IMR-90 (cell line): Measurements from ENCODE around the gene BRCA1. TPM values are rescaled to one million over a fixed set of nuclear protein-coding genes. Genes with fewer than 3 reads are reported as not detected.
A peak's percentile ranks its signal among the peaks of the same experiment; 100 is the strongest.

Experiments
- ATAC-seq: fragments of 200-7000 bp; cut with Tn5 transposase; 2 replicates; pipeline ENCODE4 v1.9.1; 2020; ENCODE audit warnings: low read depth, mild to moderate bottlenecking, moderate library complexity
- BruUV-seq: library from RNA; stranded (reverse); fragments of 400-500 nt; replicated peaks from 2 replicates; lab custom pipeline; 2021; lab: Mats Ljungman, UMichigan
- CTCF ChIA-PET: fragments of 300-600 bp; formaldehyde crosslinking; extraction: SDS; loops from one replicate; lab custom pipeline; 2021; ENCODE audit warnings: antibody characterized with exemption; lab: Yijun Ruan, JAX
- POLR2A ChIA-PET: fragments of 300-600 bp; sonication (Branson Sonifier 250); formaldehyde crosslinking; loops from one replicate; lab custom pipeline; 2022; ENCODE audit warnings: antibody characterized with exemption; ENCODE audit not compliant: unreplicated experiment; lab: Charles Lee
- DNase-seq: peaks from one replicate; pipeline ENCODE4 v3.0.0; 2013
- H2AFZ ChIP-seq: replicated peaks from 2 replicates; pipeline ENCODE3; 2013; ENCODE audit warnings: low read length, mild to moderate bottlenecking; ENCODE audit not compliant: poor library complexity
- H2AK5ac ChIP-seq: 2 replicates; pipeline ENCODE4 v1.6.1; 2013; ENCODE audit warnings: low read depth, low read length, inconsistent platforms
- H2AK9ac ChIP-seq: replicated peaks from 2 replicates; pipeline ENCODE3; 2013; ENCODE audit warnings: mild to moderate bottlenecking, low read depth, low read length, moderate library complexity; ENCODE audit not compliant: poor library complexity
- H2BK120ac ChIP-seq: 2 replicates; pipeline ENCODE4 v1.6.1; 2013; ENCODE audit warnings: low read depth, low read length, inconsistent platforms
- H2BK15ac ChIP-seq: 3 replicates; pipeline ENCODE4 v1.6.1; 2013; ENCODE audit warnings: low read depth, low read length, inconsistent platforms
- H2BK20ac ChIP-seq: 2 replicates; pipeline ENCODE4 v1.6.1; 2013; ENCODE audit warnings: low read depth, mild to moderate bottlenecking, inconsistent platforms, low read length, moderate library complexity
- H2BK5ac ChIP-seq: 2 replicates; pipeline ENCODE4 v1.6.1; 2013; ENCODE audit warnings: mild to moderate bottlenecking, low read depth, low read length, inconsistent platforms; ENCODE audit not compliant: poor library complexity, severe bottlenecking
- H3K14ac ChIP-seq: replicated peaks from 2 replicates; pipeline ENCODE4 v1.6.1; 2013; ENCODE audit warnings: low read depth, low read length, inconsistent platforms
- H3K18ac ChIP-seq: 2 replicates; pipeline ENCODE4 v1.6.1; 2013; ENCODE audit warnings: low read depth, low read length, control low read depth
- H3K23ac ChIP-seq: 2 replicates; pipeline ENCODE4 v1.6.1; 2013; ENCODE audit warnings: low read depth, low read length, inconsistent platforms
- H3K27ac ChIP-seq: 2 replicates; pipeline ENCODE4 v1.5.1; 2013; ENCODE audit warnings: mild to moderate bottlenecking, control low read depth, low read length; ENCODE audit not compliant: insufficient read depth
- H3K27me3 ChIP-seq: 2 replicates; pipeline ENCODE4 v1.6.1; 2013; ENCODE audit warnings: low read length; ENCODE audit not compliant: control insufficient read depth, insufficient read depth
- H3K36me3 ChIP-seq: 2 replicates; pipeline ENCODE4 v1.6.1; 2013; ENCODE audit warnings: low read length, mixed read lengths; ENCODE audit not compliant: control insufficient read depth, insufficient read depth
- H3K4ac ChIP-seq: 2 replicates; pipeline ENCODE4 v1.6.1; 2013; ENCODE audit warnings: low read depth, low read length, inconsistent platforms
- H3K4me1 ChIP-seq: 2 replicates; pipeline ENCODE4 v1.6.1; 2013; ENCODE audit warnings: low read length, mixed read lengths; ENCODE audit not compliant: control insufficient read depth, insufficient read depth
- H3K4me2 ChIP-seq: 2 replicates; pipeline ENCODE4 v1.6.1; 2013; ENCODE audit warnings: low read depth, mild to moderate bottlenecking, control low read depth, low read length, moderate library complexity
- H3K4me3 ChIP-seq: 2 replicates; pipeline ENCODE4 v1.5.1; 2013; ENCODE audit warnings: low read depth, mild to moderate bottlenecking, control low read depth, low read length, moderate library complexity; ENCODE audit not compliant: insufficient read depth
- H3K56ac ChIP-seq: 2 replicates; pipeline ENCODE4 v1.6.1; 2013; ENCODE audit warnings: low read length, inconsistent platforms; ENCODE audit not compliant: insufficient read depth; ENCODE audit errors: extremely low read depth
- H3K79me1 ChIP-seq, 2 experiments: 2 replicates each; pipeline ENCODE4 v1.6.1; 2013; ENCODE audit warnings: low read length in 2 of 2, inconsistent platforms in 1 of 2, low read depth in 1 of 2
- H3K9ac ChIP-seq: 2 replicates; pipeline ENCODE4 v1.6.1; 2013; ENCODE audit warnings: low read depth, low read length, control low read depth
- H3K9me1 ChIP-seq: 2 replicates; pipeline ENCODE4 v1.6.1; 2013; ENCODE audit warnings: low read length, inconsistent platforms; ENCODE audit not compliant: insufficient read depth
- H3K9me3 ChIP-seq: 2 replicates; pipeline ENCODE4 v1.6.1; 2013; ENCODE audit warnings: low read length; ENCODE audit not compliant: control insufficient read depth, insufficient read depth
- H4K20me1 ChIP-seq: 2 replicates; pipeline ENCODE4 v1.6.1; 2013; ENCODE audit warnings: low read length, inconsistent platforms; ENCODE audit not compliant: insufficient read depth
- H4K5ac ChIP-seq: 2 replicates; pipeline ENCODE4 v1.6.1; 2013; ENCODE audit warnings: mild to moderate bottlenecking, low read depth, low read length, control low read depth
- H4K8ac ChIP-seq, 2 experiments: 2 replicates each; pipeline ENCODE4 v1.6.1; 2013; ENCODE audit warnings: low read depth in 2 of 2, low read length in 2 of 2, control low read depth in 1 of 2, inconsistent platforms in 1 of 2
- H4K91ac ChIP-seq: 2 replicates; pipeline ENCODE4 v1.6.1; 2013; ENCODE audit warnings: low read depth, low read length, inconsistent platforms; ENCODE audit not compliant: insufficient read depth
- BHLHE40 ChIP-seq: fragments of 150-350 bp; IDR thresholded peaks from 2 replicates; pipeline ENCODE4 v1.6.1; 2016; ENCODE audit warnings: mild to moderate bottlenecking, low read depth, low read length
- CEBPB ChIP-seq: IDR thresholded peaks from 2 replicates; pipeline ENCODE4 v1.6.1; 2012; ENCODE audit warnings: low read depth, low read length, improper control_type of control experiment
- FOS ChIP-seq: fragments of 150-350 bp; IDR thresholded peaks from 2 replicates; pipeline ENCODE4 v1.6.1; 2016; ENCODE audit warnings: low read depth, low read length
- MAZ ChIP-seq: IDR thresholded peaks from 2 replicates; pipeline ENCODE4 v1.6.1; 2012; ENCODE audit warnings: low read depth, mild to moderate bottlenecking, low read length, improper control_type of control experiment, moderate library complexity, borderline replicate concordance
- NFE2L2 ChIP-seq: fragments of 150-350 bp; IDR thresholded peaks from 2 replicates; pipeline ENCODE4 v1.6.1; 2016; ENCODE audit warnings: low read depth, mild to moderate bottlenecking, low read length
- RAD21 ChIP-seq: IDR thresholded peaks from 2 replicates; pipeline ENCODE4 v1.6.1; 2012; ENCODE audit warnings: low read length, improper control_type of control experiment
- RFX5 ChIP-seq: IDR thresholded peaks from 2 replicates; pipeline ENCODE4 v1.8.0; 2012; ENCODE audit warnings: low read depth, mild to moderate bottlenecking, low read length, moderate library complexity
- SMC3 ChIP-seq: fragments of 150-350 bp; IDR thresholded peaks from 2 replicates; pipeline ENCODE4 v1.6.1; 2016; ENCODE audit warnings: low read depth, mild to moderate bottlenecking, antibody characterized with exemption, low read length, moderate library complexity
- WGBS, 2 experiments: methylation state at CpG; one replicate each; pipeline versions ENCODE4 v1.1.5 to v1.1.7; 2013; ENCODE audit warnings: missing lambda C conversion rate in 2 of 2; ENCODE audit not compliant: insufficient read length in 1 of 2; ENCODE audit errors: extremely low coverage in 2 of 2; 5-methylcytosine and 5-hydroxymethylcytosine counted together
- dilution Hi-C: fragments of 300-500 bp; cut with HindIII; formaldehyde crosslinking; loops from one replicate; pipeline ENCODE4 v1.14.3; 2018; ENCODE audit warnings: low sequenced_read_pairs; ENCODE audit not compliant: unreplicated experiment
- in situ Hi-C: fragments of 300-500 bp; cut with MboI; formaldehyde crosslinking; loops from 3 replicates; pipeline ENCODE4 v1.14.3; 2019; ENCODE audit warnings: low sequenced_read_pairs, inconsistent platforms, mixed read lengths
- intact Hi-C: fragments of 100-400 bp; cut with micrococcal nuclease; formaldehyde crosslinking; loops from 2 replicates; pipeline ENCODE4 v1.10.0; 2022
- polyA plus RNA-seq, 3 experiments: library from polyadenylated mRNA; depleted of rRNA; stranded (reverse); fragments of >200 nt; gene quantifications; 2 replicates each; pipeline ENCODE4 v1.2.3, GENCODE V29; 2012; ENCODE audit warnings: low replicate concordance in 1 of 3
- total RNA-seq: library from RNA; depleted of rRNA; stranded (reverse); fragments of >200 nt; gene quantifications from 2 replicates; pipeline ENCODE4 v1.2.3, GENCODE V29; 2012
- TF ChIP-seq, protein P1 (sequence below): fragments of 150-350 bp; IDR thresholded peaks from 2 replicates; pipeline ENCODE4 v1.6.1; 2017; ENCODE audit warnings: mild to moderate bottlenecking, antibody characterized with exemption, low read length, low read depth

BRCA1 gene
- total and polyA plus RNA-seq, 2 of the 4 experiments (the other 2 are of a cell fraction) = 8.3 to 17.7 TPM

DNA sequence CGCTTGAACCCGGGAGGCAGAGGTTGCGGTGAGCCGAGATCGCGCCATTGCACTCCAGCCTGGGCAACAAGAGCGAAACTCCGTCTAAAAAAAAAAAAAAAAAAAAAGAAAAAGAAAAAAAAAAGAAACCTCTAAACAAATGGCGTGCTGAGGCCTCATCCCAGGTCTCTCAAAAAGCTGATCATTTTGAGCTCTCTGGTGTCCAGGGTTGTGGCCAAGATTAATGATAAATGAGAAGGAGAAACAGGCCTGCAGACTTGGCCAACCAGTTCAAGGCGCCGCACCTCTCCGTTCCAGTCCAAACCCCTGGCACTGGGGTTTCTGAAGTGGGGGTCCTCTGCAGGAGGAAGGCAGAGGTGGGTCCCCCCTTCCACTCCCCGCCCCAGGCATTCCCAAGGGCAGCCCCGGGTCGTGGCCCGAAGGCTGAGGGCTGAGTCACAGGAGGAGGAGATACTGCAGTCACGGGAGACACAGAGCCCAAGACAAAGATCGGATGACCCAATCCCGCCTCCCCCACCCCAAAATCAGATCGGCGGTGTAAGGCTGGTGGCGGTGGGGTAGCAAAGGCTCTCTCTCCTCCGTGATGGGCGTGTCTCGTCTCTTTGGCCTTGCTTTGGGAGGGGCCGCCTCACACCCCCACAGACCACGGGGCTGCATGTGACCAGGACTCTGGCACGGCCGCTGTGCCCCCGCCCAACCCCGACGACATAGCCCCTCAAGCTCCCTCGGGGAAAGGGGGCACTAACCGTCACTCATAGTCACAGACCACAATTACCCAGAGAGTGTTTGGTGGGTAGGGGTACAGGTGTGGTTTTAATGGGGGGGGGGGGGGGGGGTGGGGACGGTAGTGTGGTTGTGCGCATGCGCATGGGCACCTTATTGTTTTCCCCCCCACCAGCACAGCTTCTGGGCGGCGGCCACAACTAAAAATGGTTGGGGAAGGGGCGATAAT is 104.1 kb downstream of the BRCA1 start:
- in situ Hi-C loops (no loop called here), intact Hi-C loops (no loop called here), dilution Hi-C loops (no loop called here)
- WGBS, 2 experiments = no CpG with 5 or more reads among the region's 40 CpGs
- Histone ChIP-seq H2AK5ac (peak overlapping the region; percentile 89), H2AK9ac (peak overlapping the region; percentile 97), H3K4ac (peak overlapping the region; percentile 95), H3K23ac (peak overlapping the region; percentile 58; the same call in 1 of the 2 replicates), H3K79me1 (peaks cover 15 to 49% of the 10 kb centered on the region in 2 experiments; a peak in 3 of 4 replicates), H4K5ac (peak overlapping the region; percentile 61; the same call in 1 of the 2 replicates), H2BK15ac (peak overlapping the region; percentile 76; the same call in 1 of the 3 replicates), H3K9me3 (no peaks in the 10 kb centered on the region), H3K4me2 (peak overlapping the region; percentile 79), H2AFZ (peak overlapping the region; percentile 95), H3K56ac (no peak overlapping the region; the same call in 1 of the 2 replicates), H4K20me1 (peaks cover 28% of the 10 kb centered on the region; the same call in 1 of the 2 replicates), H3K4me3 (peak overlapping the region; percentile 96), H3K27ac (peak overlapping the region; percentile 78), H3K14ac (peak overlapping the region; percentile 96), H3K36me3 (peaks cover 24% of the 10 kb centered on the region), H2BK5ac (peak overlapping the region; percentile 68), H3K9me1 (peaks cover 20% of the 10 kb centered on the region), H4K8ac (peak overlapping the region; percentile 46 to 87), H2BK120ac (peak overlapping the region; percentile 67; the same call in 1 of the 2 replicates), H3K27me3 (peaks cover 4% of the 10 kb centered on the region; the same call in 1 of the 2 replicates), H3K9ac (peak overlapping the region; percentile 75), H2BK20ac (no peak overlapping the region), H3K4me1 (peaks cover 12% of the 10 kb centered on the region), H3K18ac (peak overlapping the region; percentile 30), H4K91ac (peak overlapping the region; percentile 89)
- peak; percentile 15 for ATAC-seq
- DNase-seq = peak; percentile 50
- no TSS peak for BruUV-seq
- ChIA-PET POLR2A (interaction anchor here (1.4 kb wide), 1 partner anchor 294 kb away, joined by 5 read pairs; no protein-coding TSS in a partner anchor), CTCF (interaction anchor here (0.8 kb wide), 1 partner anchor 92 kb away, joined by 3 read pairs; no protein-coding TSS in a partner anchor)
- TF ChIP-seq CEBPB (peak; percentile 41; the same call in 1 of the 2 replicates), SMC3 (no peak), RFX5 (no peak), MAZ (peak; percentile 60; the same call in 1 of the 2 replicates), BHLHE40 (peak; percentile 67), RAD21 (no peak), NFE2L2 (no peak), FOS (0 out of 2 replicates have a peak, but pooled peaks have one; percentile 40)
- TF ChIP-seq, protein P1, sequence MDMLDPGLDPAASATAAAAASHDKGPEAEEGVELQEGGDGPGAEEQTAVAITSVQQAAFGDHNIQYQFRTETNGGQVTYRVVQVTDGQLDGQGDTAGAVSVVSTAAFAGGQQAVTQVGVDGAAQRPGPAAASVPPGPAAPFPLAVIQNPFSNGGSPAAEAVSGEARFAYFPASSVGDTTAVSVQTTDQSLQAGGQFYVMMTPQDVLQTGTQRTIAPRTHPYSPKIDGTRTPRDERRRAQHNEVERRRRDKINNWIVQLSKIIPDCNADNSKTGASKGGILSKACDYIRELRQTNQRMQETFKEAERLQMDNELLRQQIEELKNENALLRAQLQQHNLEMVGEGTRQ = peak; percentile 74
